GM06990 (cell line): ENCODE measurements around the gene PLXDC2.

Experiments used
- DNase-seq: peaks from one replicate; pipeline ENCODE4 v3.0.0-alpha.2; 2011; ENCODE audit not compliant: insufficient read length; ENCODE audit errors: extremely low read depth
- H3K27me3 ChIP-seq: replicated peaks from 2 replicates; pipeline ENCODE4 v1.6.0; 2011; ENCODE audit warnings: low read length; ENCODE audit not compliant: control insufficient read depth, insufficient read depth
- H3K36me3 ChIP-seq: 2 replicates; pipeline ENCODE4 v1.5.1; 2011; ENCODE audit warnings: low read length; ENCODE audit not compliant: control insufficient read depth, insufficient read depth
- H3K4me3 ChIP-seq: replicated peaks from 2 replicates; pipeline ENCODE4 v1.5.1; 2011; ENCODE audit warnings: low read depth, mild to moderate bottlenecking, control low read depth, low read length
- TF ChIP-seq, protein P1 (sequence below): IDR thresholded peaks from 2 replicates; pipeline ENCODE4 v1.5.1; 2011; ENCODE audit warnings: low read length, control low read depth, mild to moderate bottlenecking, inconsistent platforms; ENCODE audit not compliant: insufficient read depth, poor library complexity, severe bottlenecking

The PLXDC2 gene

DNA sequence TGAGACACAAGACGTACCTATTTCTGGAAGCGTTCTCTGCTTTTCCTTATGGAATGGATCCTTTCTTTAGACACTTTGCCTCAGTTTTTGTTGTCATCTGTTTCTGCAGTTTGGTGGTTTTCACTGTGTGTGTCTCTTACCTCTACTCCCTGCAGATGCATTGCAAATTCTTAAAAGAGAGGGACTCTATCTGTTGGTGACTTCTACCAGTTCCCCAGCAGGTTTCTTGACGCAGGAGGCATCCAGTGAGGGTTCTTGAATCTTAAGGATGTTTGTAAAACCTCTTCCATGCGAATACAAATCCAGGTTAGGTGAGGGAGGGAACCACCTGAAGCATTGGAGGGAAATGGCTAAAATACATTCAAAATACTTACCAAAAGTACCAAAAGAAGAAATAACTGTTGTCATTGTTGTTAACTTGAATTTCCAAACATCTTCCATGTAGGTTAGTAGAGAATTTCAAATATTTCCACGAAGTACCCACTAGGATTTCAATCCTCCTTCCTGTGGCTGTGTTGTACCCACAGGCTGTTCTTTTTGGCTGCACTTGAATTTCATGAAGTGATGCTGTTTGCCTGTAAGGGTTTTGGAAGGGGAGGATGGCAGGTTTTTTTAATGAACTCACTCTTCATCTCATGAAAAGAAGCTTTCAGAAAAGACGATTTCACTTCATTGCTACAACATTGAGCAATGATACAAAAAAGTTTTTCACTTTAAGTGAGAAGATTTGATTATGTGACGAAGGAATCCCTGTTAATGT, 32.2 kb downstream of the PLXDC2 start:
- Histone ChIP-seq H3K36me3 (no peaks in the 10 kb centered on the region), H3K4me3 (no peak overlapping the region)
- TF ChIP-seq, protein P1, sequence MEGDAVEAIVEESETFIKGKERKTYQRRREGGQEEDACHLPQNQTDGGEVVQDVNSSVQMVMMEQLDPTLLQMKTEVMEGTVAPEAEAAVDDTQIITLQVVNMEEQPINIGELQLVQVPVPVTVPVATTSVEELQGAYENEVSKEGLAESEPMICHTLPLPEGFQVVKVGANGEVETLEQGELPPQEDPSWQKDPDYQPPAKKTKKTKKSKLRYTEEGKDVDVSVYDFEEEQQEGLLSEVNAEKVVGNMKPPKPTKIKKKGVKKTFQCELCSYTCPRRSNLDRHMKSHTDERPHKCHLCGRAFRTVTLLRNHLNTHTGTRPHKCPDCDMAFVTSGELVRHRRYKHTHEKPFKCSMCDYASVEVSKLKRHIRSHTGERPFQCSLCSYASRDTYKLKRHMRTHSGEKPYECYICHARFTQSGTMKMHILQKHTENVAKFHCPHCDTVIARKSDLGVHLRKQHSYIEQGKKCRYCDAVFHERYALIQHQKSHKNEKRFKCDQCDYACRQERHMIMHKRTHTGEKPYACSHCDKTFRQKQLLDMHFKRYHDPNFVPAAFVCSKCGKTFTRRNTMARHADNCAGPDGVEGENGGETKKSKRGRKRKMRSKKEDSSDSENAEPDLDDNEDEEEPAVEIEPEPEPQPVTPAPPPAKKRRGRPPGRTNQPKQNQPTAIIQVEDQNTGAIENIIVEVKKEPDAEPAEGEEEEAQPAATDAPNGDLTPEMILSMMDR: no peak

DNA sequence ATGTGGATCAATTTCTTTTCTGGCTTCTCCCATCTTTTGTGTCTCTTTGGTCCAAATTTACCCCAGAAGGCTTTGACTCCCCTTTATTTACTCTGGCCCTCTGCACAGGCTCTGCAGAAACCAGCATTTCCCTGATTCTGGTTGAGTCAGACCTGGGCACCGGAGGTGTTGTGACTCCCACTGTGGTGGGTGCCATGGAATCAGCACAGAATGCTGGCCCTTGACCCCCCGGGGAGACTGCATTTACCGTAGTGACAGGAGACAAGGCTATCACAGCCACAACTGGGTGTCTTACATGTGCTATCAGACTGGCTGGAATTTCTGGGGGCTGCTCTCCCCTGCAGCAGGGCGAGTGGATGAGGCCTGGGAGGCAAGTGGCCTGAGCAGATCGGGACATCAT, 37.6 kb downstream of the PLXDC2 start:
- DNase-seq: no peak
- TF ChIP-seq, protein P1: no peak
- no peaks in the 10 kb centered on the region for H3K36me3 ChIP-seq

More for the DNA sequence above, 32.2 kb downstream of the PLXDC2 start:
- DNase-seq: no peak
- no peaks in the 10 kb centered on the region for H3K27me3 ChIP-seq

DNA sequence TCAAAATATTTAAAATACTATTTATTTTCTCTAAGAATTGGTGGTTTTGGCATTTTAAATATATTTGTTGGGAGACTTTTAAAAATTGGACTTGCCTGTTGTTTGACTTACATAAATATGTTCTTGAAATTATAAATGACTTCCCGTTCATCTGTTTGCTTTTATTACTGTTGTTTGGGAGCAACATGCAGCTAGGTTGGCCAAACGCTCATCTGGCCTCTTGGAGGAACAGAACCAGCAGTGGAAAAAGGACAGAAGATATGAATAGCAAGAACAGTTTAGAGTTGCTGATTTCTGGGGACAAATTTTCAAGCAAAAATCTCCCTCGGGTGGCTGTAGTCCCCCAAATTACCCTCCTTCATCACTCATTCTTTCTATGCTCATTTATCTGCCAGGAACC, 41.6 kb downstream of the PLXDC2 start:
- Histone ChIP-seq H3K36me3 (no peaks in the 10 kb centered on the region), H3K27me3 (no peaks in the 10 kb centered on the region), H3K4me3 (no peak overlapping the region)
- no peak for DNase-seq
- TF ChIP-seq, protein P1: no peak

More for the DNA sequence above, 37.6 kb downstream of the PLXDC2 start:
- H3K27me3 ChIP-seq: no peaks in the 10 kb centered on the region
- H3K4me3 ChIP-seq: no peak overlapping the region

DNA sequence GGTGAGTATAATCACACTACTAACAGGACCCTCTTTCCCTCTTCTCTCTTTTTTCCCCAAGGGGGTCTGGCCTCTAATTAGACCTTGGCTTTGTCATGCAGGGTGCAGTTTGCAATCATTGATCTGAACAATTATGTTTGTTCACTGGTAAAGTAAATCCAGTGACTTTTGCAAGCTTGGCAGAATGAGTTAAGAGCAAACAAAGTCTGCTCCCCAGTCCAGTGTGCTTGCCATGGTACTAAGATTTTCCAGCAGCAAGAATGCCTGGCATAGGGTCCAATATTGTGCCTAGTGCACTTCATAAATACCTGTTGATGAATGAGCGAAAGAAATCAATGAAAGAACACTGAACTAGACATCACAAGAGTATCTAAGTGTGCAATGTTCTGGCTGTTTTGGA, 43.9 kb downstream of the PLXDC2 start:
- DNase-seq: no peak
- no peaks in the 10 kb centered on the region for H3K36me3 ChIP-seq
- no peak overlapping the region for H3K4me3 ChIP-seq
- TF ChIP-seq, protein P1: no peak
- no peaks in the 10 kb centered on the region for H3K27me3 ChIP-seq

DNA sequence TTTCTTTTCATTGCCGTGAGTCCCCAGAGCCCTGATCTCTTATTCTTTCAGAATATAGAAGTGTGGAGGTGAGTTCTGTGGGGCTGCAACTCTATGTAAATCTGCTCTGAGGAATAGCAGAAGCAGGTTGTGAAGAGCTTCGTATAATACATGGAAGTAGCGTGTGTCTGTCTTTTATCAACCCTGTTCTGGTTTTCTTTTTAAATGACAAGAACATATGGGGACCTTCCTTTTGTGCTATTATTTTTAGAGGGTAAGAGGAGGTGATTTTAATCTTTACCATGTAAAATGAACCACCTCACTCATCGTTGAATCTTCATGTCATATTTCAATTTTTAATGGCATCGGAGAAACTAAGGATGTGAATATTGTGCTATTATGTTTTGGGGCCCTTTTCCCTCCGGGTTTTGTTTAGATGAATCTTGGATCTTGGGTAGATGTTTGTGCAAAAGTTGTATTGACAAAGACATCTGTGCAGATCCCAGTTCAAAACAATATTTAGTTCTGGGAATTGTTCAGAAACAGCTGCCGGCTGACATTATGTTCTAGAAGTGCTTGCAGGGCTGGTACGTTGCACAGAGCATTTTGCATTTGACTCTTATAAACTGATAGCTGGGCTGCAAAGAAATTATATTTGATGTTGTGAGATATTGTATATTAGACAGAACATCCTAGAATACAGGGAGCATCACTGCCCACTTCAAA, 46.7 kb downstream of the PLXDC2 start:
- TF ChIP-seq, protein P1: no peak
- DNase-seq: no peak
- Histone ChIP-seq H3K4me3 (no peak overlapping the region), H3K36me3 (no peaks in the 10 kb centered on the region), H3K27me3 (no peaks in the 10 kb centered on the region)

DNA sequence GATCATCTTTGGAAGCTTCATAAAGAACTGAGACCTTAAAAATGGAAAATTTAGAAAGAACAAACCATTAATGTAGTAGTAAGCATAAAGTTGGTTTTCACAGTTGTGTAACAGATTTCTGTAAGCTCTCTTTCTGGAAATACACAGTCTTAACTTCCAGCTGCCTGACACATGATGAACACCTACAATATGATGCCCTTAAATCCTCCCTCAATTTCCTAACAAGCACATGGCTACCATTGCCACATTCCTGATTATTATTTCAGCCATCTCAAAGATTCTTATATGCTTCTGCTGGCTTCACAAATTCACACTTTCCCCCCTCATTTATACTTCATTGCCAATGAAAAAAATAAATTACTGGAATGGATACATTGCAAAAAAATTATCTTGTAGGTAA, 49.4 kb downstream of the PLXDC2 start:
- DNase-seq: no peak
- no peaks in the 10 kb centered on the region for H3K36me3 ChIP-seq
- no peak overlapping the region for H3K4me3 ChIP-seq
- TF ChIP-seq, protein P1: no peak
- H3K27me3 ChIP-seq: no peaks in the 10 kb centered on the region
